LNCAP (cell line): Measurements from ENCODE around the gene LPXN.

Experiments used
- TF ChIP-seq, protein P1 (sequence below): fragments of 450-650 bp; IDR thresholded peaks from 2 replicates; pipeline ENCODE4 v1.5.1; 2017; ENCODE audit warnings: mild to moderate bottlenecking

LPXN gene

DNA sequence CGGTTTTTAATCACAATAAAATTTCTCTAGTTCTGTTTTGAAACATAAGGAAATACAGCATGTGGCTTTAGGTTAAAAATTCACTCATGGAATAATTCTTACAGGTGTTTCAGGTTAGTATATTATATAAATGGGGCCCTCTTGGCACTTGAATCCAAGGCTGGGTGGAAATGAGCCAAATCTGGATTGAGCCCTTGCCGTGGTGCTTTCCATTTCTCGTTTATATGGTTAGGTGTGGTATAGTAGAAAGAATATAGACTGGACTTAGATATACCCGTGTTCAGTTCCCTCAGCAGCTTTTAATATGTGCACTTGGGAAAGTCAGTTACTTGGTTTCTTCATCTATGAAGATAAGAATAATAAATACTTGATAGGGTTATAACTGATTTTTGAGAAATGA lies 19.2 kb upstream of the LPXN start:
- TF ChIP-seq, protein P1, sequence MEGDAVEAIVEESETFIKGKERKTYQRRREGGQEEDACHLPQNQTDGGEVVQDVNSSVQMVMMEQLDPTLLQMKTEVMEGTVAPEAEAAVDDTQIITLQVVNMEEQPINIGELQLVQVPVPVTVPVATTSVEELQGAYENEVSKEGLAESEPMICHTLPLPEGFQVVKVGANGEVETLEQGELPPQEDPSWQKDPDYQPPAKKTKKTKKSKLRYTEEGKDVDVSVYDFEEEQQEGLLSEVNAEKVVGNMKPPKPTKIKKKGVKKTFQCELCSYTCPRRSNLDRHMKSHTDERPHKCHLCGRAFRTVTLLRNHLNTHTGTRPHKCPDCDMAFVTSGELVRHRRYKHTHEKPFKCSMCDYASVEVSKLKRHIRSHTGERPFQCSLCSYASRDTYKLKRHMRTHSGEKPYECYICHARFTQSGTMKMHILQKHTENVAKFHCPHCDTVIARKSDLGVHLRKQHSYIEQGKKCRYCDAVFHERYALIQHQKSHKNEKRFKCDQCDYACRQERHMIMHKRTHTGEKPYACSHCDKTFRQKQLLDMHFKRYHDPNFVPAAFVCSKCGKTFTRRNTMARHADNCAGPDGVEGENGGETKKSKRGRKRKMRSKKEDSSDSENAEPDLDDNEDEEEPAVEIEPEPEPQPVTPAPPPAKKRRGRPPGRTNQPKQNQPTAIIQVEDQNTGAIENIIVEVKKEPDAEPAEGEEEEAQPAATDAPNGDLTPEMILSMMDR, result no peak

DNA sequence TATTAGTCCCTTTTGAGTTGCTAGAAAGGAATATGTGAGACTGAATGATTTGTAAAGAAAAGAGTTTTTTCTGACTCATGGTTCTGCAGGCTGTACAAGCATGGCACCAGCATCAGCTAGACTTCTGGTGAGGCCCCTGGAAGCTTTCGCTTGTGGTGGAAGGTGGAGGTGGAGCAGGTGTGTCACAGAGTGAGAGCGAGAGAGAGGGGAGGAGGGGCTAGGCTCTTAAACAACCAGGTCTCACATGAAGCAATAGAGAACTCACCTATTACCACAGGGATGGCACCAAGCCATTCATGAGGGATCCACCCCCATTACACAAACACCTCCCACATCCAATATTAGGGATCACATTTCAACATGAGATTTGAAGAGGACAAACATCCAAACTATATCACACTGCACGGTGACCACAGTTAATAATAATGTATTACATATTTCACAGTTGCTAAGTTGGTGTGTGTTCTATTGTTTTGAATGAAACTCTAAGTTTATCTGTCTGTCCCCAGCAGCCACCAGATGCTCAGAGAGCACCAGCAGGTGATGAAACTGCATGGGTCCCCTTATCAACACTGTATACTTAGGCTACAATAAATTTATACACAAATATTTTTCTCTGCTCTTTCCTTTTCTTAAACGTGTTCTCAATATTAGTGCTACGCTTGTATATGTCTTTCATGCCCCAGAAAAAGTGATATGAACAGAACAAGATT lies 17.3 kb upstream of the LPXN start:
- TF ChIP-seq, protein P1, result no peak

DNA sequence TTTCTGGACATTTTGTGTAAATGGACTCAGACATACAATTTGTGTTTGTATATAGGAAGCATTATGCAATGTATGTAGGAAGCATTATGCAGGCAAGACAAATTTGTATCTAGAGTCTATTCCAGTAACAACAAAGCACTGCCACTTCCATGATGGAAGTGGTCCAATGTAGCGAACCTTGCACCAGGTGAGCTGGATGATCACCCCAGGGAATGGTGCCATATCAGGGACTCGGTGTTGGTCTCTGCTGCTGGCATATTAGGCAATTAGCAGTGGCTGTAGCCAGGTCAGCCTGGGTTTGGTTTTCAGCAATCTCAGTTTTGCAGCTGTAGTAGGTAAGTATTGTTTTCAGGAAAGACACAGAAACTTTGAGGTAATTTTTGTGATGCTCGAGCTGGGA lies 16.0 kb upstream of the LPXN start:
- TF ChIP-seq, protein P1, result no peak

- TF ChIP-seq, protein P1, result no peak
These were observed 11.3 kb upstream of the LPXN start for GRCh38 chr11:58586998-58587397.

DNA sequence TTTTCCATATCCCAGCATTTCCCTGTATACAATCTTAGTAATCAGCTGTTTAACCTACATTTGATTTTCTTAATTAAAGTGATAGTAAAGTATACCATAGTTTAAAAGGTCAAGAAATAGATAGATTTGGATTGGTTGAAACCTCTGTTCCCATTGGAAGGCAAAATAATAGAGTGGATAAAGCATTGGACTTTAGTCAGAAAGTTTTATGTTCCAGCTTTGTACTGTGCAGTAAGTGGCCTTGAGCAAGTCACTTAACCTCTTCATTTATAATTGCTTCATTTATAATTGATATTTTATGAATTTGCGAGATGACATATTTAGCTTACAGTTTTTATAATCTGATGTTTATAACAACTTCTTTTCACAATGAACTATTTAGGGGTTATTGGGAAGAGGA lies 6.8 kb upstream of the LPXN start:
- TF ChIP-seq, protein P1, result no peak

DNA sequence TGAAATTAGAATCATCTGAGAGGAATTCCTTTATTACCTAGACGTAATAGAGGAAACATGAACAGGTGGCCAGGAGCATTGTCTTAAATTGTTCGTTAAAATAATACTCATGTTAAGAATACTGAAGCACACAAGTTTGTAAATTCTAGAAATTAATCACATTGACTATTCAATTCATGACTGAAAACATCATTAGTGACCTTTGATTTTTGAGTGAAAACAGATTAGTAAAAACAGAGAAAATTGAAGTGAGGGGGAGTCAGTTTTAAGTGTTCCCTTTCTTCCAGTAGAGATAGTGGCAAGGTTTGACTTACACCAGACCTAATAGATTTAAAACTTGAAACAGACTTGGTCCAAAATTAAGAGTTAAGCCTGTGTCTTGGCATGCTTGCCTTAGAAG lies 4.7 kb upstream of the LPXN start:
- TF ChIP-seq, protein P1, result no peak

GRCh38 chr11:58579192-58580129 lies 3.8 kb upstream of the LPXN start:
- TF ChIP-seq, protein P1, result peak; percentile 72
